ENCODE measurements around the gene TAPBPL. TPM values are rescaled to one million over a fixed set of nuclear protein-coding genes. Genes with fewer than 3 reads are reported as not detected.
"Not testable (repeated sequence)": the region's sequence is repeated elsewhere in the genome, so short reads cannot be mapped to it uniquely, and the experiment has no call there.

The TAPBPL gene
- total RNA-seq, 1 experiment from 2014 or later: 15.4 TPM

- DNase-seq (ENCODE audit: low read depth): no peak
Observed at GRCh38 chr12:6462234-6462995, 10.6 kb downstream of the TAPBPL start.

- no peak for DNase-seq (ENCODE audit: low read depth)
Observed at GRCh38 chr12:6463216-6463615, 11.4 kb downstream of the TAPBPL start.

- no peak for DNase-seq (ENCODE audit: low read depth)
Observed at GRCh38 chr12:6463858-6464257, 12.0 kb downstream of the TAPBPL start.

DNA sequence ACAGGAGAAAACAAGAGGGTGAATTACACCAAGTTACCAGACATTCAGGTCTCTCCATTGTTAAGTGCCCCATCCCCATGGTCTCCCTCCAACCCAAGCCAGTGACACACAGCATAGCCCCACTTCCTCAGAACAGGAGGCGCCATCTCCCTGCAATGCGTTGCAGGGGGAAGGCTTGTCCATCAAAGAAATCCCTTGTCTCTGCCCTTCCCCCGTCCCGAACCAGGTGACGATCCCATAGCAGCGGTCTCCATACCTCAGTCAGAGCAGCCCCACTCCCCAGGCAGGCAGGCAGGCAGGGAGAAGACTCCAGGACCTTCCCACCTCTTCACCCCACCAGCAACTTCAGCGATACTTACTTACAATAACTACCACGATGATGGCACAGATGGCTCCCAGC lies 12.7 kb downstream of the TAPBPL start:
- no peak for DNase-seq (ENCODE audit: low read depth)

- peak; percentile 61 for DNase-seq (ENCODE audit: low read depth)
Observed at GRCh38 chr12:6465467-6466183, 13.8 kb downstream of the TAPBPL start.

GRCh38 chr12:6466184-6466573 lies 14.3 kb downstream of the TAPBPL start:
- DNase-seq (ENCODE audit: low read depth): no peak

DNA sequence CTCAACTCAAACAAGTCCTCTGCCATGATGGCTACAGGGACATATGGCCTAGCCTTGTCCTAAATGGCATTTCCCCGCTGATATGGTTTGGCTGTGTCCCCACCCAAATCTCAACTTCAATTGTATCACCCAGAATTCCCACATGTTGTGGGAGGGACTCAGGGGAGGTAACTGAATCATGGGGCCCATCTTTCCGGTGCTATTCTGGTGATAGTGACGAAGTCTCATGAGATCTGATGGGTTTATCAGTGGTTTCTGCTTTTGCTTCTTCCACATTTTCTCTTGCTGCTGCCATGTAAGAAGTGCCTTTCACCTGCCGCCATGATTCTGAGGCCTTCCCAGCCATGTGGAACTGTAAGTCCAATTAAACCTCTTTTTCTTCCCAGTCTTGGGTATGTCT lies 14.9 kb downstream of the TAPBPL start:
- DNase-seq (ENCODE audit: low read depth): not testable (repeated sequence)

DNA sequence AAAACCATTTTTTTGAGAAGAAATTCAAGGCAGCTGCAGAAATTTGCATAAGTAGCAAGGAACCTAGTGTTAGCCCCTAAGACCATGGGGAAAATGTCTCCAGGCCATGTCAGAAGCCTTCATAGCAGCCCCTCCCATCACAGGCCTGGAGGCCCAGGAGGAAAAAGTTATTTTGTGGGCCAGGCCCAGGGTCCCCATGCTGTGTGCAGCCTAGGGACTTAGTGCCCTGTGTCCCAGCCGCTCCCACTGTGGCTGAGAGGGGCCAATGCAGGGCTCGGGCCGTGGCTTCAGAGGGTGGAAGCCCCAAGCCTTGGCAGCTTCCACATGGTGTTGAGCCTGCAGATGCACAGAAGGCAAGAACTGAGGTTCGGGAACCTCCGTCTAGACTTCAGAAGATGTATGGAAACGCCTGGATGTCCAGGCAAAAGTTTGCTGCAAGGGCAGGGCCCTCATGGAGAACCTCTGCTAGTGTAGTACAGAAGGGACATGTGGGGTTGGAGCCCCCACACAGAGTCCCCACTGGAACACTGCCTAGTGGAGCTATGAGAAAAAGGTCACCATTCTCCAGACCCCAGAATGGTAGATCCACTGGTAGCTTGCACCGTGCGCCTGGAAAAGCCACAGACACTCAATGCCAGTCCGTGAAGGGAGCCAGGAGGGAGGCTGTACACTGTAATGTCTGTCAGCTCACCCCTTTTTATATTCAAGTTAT lies 15.9 kb downstream of the TAPBPL start:
- not testable (repeated sequence) for DNase-seq (ENCODE audit: low read depth)

- DNase-seq (ENCODE audit: low read depth): no peak
Observed at GRCh38 chr12:6468283-6468575, 16.4 kb downstream of the TAPBPL start.

DNA sequence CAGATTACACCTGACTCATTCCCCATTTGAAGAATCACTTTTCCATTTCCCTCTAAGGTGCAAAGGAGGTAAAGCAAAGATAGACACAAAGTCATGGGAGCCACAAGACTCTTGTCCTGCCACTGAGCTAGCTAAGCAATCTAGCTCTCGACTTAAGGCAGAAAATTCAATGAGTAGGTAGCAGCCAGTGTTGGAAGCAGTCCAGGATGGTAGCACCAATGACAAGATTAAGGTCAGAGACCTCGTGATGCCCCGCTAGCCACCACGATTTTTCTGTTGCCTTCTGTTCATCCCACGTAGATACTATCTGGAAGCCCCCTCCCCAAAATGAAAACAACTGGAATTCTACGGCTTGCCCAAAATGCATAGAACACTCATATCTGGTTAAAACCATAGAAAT lies 17.2 kb downstream of the TAPBPL start:
- no peak for DNase-seq (ENCODE audit: low read depth)

GRCh38 chr12:6469609-6470374 lies 17.9 kb downstream of the TAPBPL start:
- DNase-seq (ENCODE audit: low read depth): no peak

- peak; percentile 96 for DNase-seq (ENCODE audit: low read depth)
Observed at GRCh38 chr12:6470375-6471163, 18.7 kb downstream of the TAPBPL start, which contains the start of gene VAMP1. Gene VAMP1, minus strand, starts transcription at chr12:6470677. Its CDS starts 146 bp downstream, at chr12:6470531.

- DNase-seq (ENCODE audit: low read depth): no peak
Observed at GRCh38 chr12:6471989-6472360, 20.1 kb downstream of the TAPBPL start.

DNA sequence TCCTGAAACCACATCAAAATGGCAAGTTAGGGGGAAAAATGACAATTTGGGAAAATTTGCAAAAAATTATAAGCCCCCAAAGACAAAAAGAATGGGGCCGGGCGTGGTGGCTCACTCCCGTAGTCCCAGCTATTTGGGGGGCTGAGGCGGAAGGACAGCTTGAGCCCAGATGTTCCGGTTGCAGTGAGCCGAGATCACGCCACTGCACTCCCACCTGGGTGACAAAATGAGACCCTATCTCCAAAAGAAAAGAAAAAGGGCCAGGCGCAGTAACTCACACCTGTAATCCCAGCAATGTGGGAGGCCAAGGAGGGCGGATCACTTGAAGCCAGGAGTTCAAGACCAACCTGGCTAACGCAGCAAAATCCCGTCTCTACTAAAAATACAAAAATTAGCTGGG lies 20.6 kb downstream of the TAPBPL start:
- DNase-seq (ENCODE audit: low read depth): no peak

GRCh38 chr12:6475233-6475975 lies 23.6 kb downstream of the TAPBPL start:
- DNase-seq (ENCODE audit: low read depth): not testable (repeated sequence)

DNA sequence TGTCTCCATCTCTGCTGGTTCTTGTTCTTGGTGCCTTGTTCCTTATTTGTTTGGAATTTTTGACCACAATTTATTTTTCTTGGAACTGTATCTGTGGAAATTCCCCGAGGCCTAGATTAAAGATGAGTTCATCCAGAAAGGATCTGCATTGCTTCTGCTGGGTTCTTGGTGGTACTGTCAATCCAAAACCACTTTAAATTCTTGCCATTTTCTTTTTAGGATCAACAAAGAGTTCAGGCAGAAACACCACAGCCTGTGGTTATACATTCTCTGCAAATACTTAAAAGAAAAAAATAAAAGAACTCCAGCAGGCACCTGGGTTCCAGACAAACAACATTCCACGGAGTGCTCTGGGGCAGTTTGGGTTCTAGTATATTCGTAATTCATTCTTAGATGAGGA lies 24.6 kb downstream of the TAPBPL start:
- peak; percentile 81 for DNase-seq (ENCODE audit: low read depth)

- DNase-seq (ENCODE audit: low read depth): not testable (repeated sequence)
Observed at GRCh38 chr12:6477601-6478377, 25.9 kb downstream of the TAPBPL start.

DNA sequence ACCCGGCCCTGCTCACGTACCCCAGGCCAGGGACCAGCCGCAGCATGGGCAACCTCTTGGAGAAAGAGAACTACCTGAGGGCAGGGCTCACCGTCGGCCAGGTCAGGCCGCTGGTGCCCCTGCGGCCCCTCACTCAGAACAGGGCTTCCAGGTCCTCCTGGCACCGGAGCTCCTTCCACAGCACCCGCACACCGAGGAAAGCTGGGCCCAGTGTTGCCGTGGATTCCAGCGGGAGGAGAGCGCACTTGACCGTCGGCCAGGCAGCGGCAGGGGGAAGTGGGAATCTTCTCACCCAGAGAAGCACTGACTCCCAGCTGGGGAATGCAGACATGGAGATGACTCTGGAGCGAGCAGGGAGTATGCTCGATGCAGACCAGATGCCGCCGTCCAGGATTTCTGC lies 26.6 kb downstream of the TAPBPL start:
- no peak for DNase-seq (ENCODE audit: low read depth)

- no peak for DNase-seq (ENCODE audit: low read depth)
Observed at GRCh38 chr12:6488240-6488639, 36.4 kb downstream of the TAPBPL start.

DNA sequence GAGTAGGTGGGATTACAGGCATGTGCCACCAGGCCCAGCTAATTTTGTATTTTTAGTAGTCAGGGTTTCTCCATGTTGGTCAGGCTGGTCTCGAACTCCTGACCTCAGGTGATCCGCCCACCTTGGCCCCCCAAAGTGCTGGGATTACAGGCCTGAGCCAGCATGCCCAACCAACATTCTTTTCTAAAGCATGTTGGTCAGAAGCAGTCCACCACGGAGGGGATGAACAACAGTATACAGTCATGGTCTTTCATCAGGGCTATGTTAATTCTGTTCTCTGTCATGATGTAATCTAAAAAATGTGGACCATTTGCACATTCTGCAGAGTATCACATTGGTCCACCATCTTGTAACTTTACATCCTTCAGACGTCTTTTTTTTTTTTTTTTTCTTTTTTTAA lies 37.6 kb downstream of the TAPBPL start:
- DNase-seq (ENCODE audit: low read depth): no peak

All from RPMI7951 (cell line).